CD14-positive monocyte (primary cell): ENCODE results near the gene TMEM178B. TPM values are rescaled to one million over a fixed set of nuclear protein-coding genes. Genes with fewer than 3 reads are reported as not detected.

Experiments
- DNase-seq, 3 donors: peaks; one replicate each; pipeline ENCODE4 v3.0.0-alpha.2; 2011 to 2022
- H2AFZ ChIP-seq: 2 replicates; pipeline ENCODE4 v1.6.0; 2012; ENCODE audit warnings: mild to moderate bottlenecking, low read depth, low read length, inconsistent platforms; ENCODE audit not compliant: insufficient read depth, poor library complexity, severe bottlenecking
- H3K27ac ChIP-seq, 2 donors: 1 replicate in 1 of 2; 2 replicates in 1 of 2; pipeline ENCODE4 v1.5.1; 2012 to 2013; ENCODE audit warnings: low read length in 2 of 2, control low read depth in 1 of 2, inconsistent platforms in 1 of 2, low read depth in 1 of 2, mild to moderate bottlenecking in 1 of 2
- H3K27me3 ChIP-seq, 2 donors: one replicate each; pipeline versions ENCODE4 v1.6.0 to v1.6.1; 2011 to 2013; ENCODE audit warnings: low read length in 2 of 2; ENCODE audit not compliant: control insufficient read depth in 2 of 2, insufficient read depth in 2 of 2
- H3K36me3 ChIP-seq, 2 donors: replicated peaks in 1 of 2; 1 replicate in 1 of 2; 2 replicates in 1 of 2; pipeline versions ENCODE4 v1.5.1 to v1.6.1; 2012 to 2013; ENCODE audit warnings: low read length in 2 of 2, control low read depth in 1 of 2, inconsistent platforms in 1 of 2, mild to moderate bottlenecking in 1 of 2; ENCODE audit not compliant: insufficient read depth in 2 of 2, control insufficient read depth in 1 of 2
- H3K4me1 ChIP-seq, 2 donors: 1 replicate in 1 of 2; 2 replicates in 1 of 2; pipeline versions ENCODE4 v1.5.1 to v1.6.1; 2012 to 2013; ENCODE audit warnings: low read length in 2 of 2, control low read depth in 1 of 2, inconsistent platforms in 1 of 2, mild to moderate bottlenecking in 1 of 2, moderate library complexity in 1 of 2; ENCODE audit not compliant: insufficient read depth in 2 of 2, control insufficient read depth in 1 of 2
- H3K4me2 ChIP-seq: replicated peaks from 2 replicates; pipeline ENCODE3; 2012; ENCODE audit warnings: low read length, moderate library complexity, mild to moderate bottlenecking; ENCODE audit not compliant: poor library complexity, severe bottlenecking; ENCODE audit errors: extremely low read depth
- H3K4me3 ChIP-seq, 3 experiments: fragments of 200-600 bp in 1 of 3; sonication (generic) in 1 of 3; replicated peaks in 1 of 3; 1 replicate in 2 of 3; 2 replicates in 1 of 3; pipeline ENCODE4 v1.5.1; 2011 to 2013; ENCODE audit warnings: low read length in 3 of 3, mild to moderate bottlenecking in 3 of 3, control low read depth in 2 of 3, low read depth in 2 of 3, inconsistent platforms in 1 of 3, moderate library complexity in 1 of 3
- H3K79me2 ChIP-seq: 2 replicates; pipeline ENCODE4 v1.6.0; 2012; ENCODE audit warnings: mild to moderate bottlenecking, control low read depth, inconsistent platforms, low read length, moderate library complexity; ENCODE audit not compliant: insufficient read depth
- H3K9ac ChIP-seq: 2 replicates; pipeline ENCODE4 v1.6.0; 2017; ENCODE audit warnings: low read length, mild to moderate bottlenecking; ENCODE audit not compliant: insufficient read depth, poor library complexity, severe bottlenecking
- H3K9me3 ChIP-seq, 2 donors: replicated peaks in 1 of 2; 1 replicate in 1 of 2; 2 replicates in 1 of 2; pipeline versions ENCODE4 v1.5.1 to v1.6.1; 2012 to 2013; ENCODE audit warnings: low read length in 2 of 2, control low read depth in 1 of 2; ENCODE audit not compliant: control insufficient read depth in 1 of 2, insufficient read depth in 1 of 2
- H4K20me1 ChIP-seq: 2 replicates; pipeline ENCODE4 v1.6.0; 2012; ENCODE audit warnings: mild to moderate bottlenecking, low read length, control low read depth, moderate library complexity; ENCODE audit not compliant: insufficient read depth
- H3K27ac Mint-ChIP-seq, 7 donors: one replicate each; pipeline ENCODE4 v1.8.0; 2020; ENCODE audit warnings: mild to moderate bottlenecking in 7 of 7, mixed read lengths in 7 of 7, moderate library complexity in 6 of 7, inconsistent platforms in 2 of 7
- H3K27me3 Mint-ChIP-seq, 3 donors: one replicate each; pipeline ENCODE4 v1.8.0; 2021 to 2022; ENCODE audit warnings: low read depth in 3 of 3, mild to moderate bottlenecking in 3 of 3, mixed read lengths in 3 of 3, moderate library complexity in 3 of 3, inconsistent platforms in 1 of 3
- H3K36me3 Mint-ChIP-seq, 2 donors: one replicate each; pipeline ENCODE4 v1.8.0; 2020; ENCODE audit warnings: mixed read lengths in 2 of 2, inconsistent platforms in 1 of 2, mild to moderate bottlenecking in 1 of 2
- H3K4me1 Mint-ChIP-seq: one replicate; pipeline ENCODE4 v1.8.0; 2020; ENCODE audit warnings: mild to moderate bottlenecking, mixed read lengths
- H3K4me3 Mint-ChIP-seq, 2 donors: one replicate each; pipeline ENCODE4 v1.8.0; 2020; ENCODE audit warnings: mild to moderate bottlenecking in 2 of 2, mixed read lengths in 2 of 2, moderate library complexity in 1 of 2
- H3K9me3 Mint-ChIP-seq, 7 donors: one replicate each; pipeline ENCODE4 v1.8.0; 2020 to 2022; ENCODE audit warnings: mixed read lengths in 7 of 7, mild to moderate bottlenecking in 6 of 7, moderate library complexity in 6 of 7, inconsistent platforms in 2 of 7
- WGBS: methylation state at CpG from one replicate; pipeline ENCODE4 v1.1.5; 2013; ENCODE audit warnings: missing lambda C conversion rate; ENCODE audit not compliant: insufficient coverage; 5-methylcytosine and 5-hydroxymethylcytosine counted together
- intact Hi-C, 2 donors: fragments of 100-400 bp; cut with micrococcal nuclease; formaldehyde crosslinking; loops; one replicate each; pipeline versions ENCODE4 v1.15.0 to v1.15.1; 2023
- polyA plus RNA-seq, 3 donors: library from polyadenylated mRNA; depleted of rRNA in 1 of 3; unstranded in 2 of 3; stranded (reverse) in 1 of 3; fragments of 300-500 nt in 2 of 3; fragments of >200 nt in 1 of 3; fragmentation: Illumina TruSeq in 2 of 3; gene quantifications; 1 replicate in 2 of 3; 2 replicates in 1 of 3; pipeline ENCODE4 v1.2.3, GENCODE V29; 2012 to 2021
- TF ChIP-seq, protein P1 (sequence below): fragments of 200-600 bp; IDR thresholded peaks from one replicate; pipeline ENCODE4 v1.8.0; 2022; ENCODE audit warnings: antibody characterized with exemption, mild to moderate bottlenecking

TMEM178B gene
- polyA plus RNA-seq, 3 donors, result not detected

DNA sequence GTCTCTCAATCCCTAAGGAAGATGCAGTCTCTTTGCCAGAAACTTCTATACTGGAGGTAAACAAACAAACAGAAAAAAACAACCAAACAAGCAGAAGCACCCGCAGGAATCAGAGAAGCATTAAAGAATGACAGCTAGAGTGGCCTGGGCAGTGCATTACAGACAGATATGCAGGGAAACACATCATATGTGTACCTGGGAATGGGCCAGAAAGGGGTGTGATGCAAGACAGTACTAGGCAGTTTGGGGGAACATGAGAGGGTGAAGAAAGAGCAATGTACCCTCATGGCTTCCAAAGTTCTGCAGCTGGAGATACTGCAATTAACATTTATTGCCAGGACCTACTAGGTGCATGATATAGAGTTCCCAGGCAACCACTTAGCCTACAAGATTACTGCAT lies 177.3 kb downstream of the TMEM178B start:
- Histone ChIP-seq H3K9ac (no peak overlapping the region), H4K20me1 (no peaks in the 10 kb centered on the region), H3K4me3 (no peak overlapping the region), H3K4me2 (no peak overlapping the region), H3K79me2 (no peaks in the 10 kb centered on the region), H3K36me3 (no peaks in the 10 kb centered on the region), H2AFZ (no peak overlapping the region), H3K27me3 (no peaks in the 10 kb centered on the region), H3K27ac (no peak overlapping the region), H3K4me1 (no peaks in the 10 kb centered on the region), H3K9me3 (no peaks in the 10 kb centered on the region)
- Mint-ChIP-seq H3K27me3 (no peaks in the 10 kb centered on the region), H3K27ac (no peak overlapping the region), H3K4me3 (no peak overlapping the region), H3K4me1 (no peaks in the 10 kb centered on the region), H3K36me3 (no peaks in the 10 kb centered on the region), H3K9me3 (peaks cover 0 to 4% (median 0%) of the 10 kb centered on the region in 7 donors)
- WGBS, result 100% methylated on average over 1 of the region's 1 CpG
- intact Hi-C loops, result no loop called here
- no peak for DNase-seq
- TF ChIP-seq, protein P1, sequence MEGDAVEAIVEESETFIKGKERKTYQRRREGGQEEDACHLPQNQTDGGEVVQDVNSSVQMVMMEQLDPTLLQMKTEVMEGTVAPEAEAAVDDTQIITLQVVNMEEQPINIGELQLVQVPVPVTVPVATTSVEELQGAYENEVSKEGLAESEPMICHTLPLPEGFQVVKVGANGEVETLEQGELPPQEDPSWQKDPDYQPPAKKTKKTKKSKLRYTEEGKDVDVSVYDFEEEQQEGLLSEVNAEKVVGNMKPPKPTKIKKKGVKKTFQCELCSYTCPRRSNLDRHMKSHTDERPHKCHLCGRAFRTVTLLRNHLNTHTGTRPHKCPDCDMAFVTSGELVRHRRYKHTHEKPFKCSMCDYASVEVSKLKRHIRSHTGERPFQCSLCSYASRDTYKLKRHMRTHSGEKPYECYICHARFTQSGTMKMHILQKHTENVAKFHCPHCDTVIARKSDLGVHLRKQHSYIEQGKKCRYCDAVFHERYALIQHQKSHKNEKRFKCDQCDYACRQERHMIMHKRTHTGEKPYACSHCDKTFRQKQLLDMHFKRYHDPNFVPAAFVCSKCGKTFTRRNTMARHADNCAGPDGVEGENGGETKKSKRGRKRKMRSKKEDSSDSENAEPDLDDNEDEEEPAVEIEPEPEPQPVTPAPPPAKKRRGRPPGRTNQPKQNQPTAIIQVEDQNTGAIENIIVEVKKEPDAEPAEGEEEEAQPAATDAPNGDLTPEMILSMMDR, result no peak

DNA sequence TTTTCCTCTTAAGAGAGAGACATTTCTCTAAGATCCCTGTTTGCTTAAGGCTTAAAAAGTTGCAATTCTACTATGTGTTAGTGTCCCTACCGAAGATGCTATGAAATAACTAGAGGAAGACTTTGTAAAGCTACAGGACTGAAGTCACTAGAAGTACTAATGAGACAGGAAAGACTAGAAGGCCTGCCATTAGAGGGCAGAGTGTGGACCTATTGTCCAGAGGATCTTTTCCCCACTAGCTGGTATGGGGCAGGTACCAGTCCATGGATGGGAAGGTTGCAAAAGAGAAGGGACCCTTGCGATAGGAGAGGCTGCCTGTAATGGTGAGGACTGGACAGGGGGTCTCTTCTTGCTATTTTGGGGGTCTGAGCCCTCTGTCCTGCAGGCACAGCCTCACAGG lies 178.1 kb downstream of the TMEM178B start:
- H3K4me2 ChIP-seq, result no peak overlapping the region
- no peaks in the 10 kb centered on the region for H3K27me3 ChIP-seq
- H3K36me3 Mint-ChIP-seq, result no peaks in the 10 kb centered on the region
- no peak for DNase-seq
- H3K36me3 ChIP-seq, result no peaks in the 10 kb centered on the region
- H3K4me3 Mint-ChIP-seq, result no peak overlapping the region
- no peaks in the 10 kb centered on the region for H4K20me1 ChIP-seq
- no peaks in the 10 kb centered on the region for H3K9me3 ChIP-seq
- no peaks in the 10 kb centered on the region for H3K4me1 Mint-ChIP-seq
- H3K27ac ChIP-seq, result no peak overlapping the region
- H3K79me2 ChIP-seq, result no peaks in the 10 kb centered on the region
- H3K4me3 ChIP-seq, result no peak overlapping the region
- 87% methylated on average over 2 of the region's 2 CpGs for WGBS
- H3K9ac ChIP-seq, result no peak overlapping the region
- H3K4me1 ChIP-seq, result no peaks in the 10 kb centered on the region
- H2AFZ ChIP-seq, result no peak overlapping the region
- intact Hi-C loops, result no loop called here
- no peaks in the 10 kb centered on the region for H3K27me3 Mint-ChIP-seq
- H3K27ac Mint-ChIP-seq, result no peak overlapping the region
- TF ChIP-seq, protein P1, result no peak
- peaks cover 0 to 7% (median 2%) of the 10 kb centered on the region in 7 donors for H3K9me3 Mint-ChIP-seq
